Smooth muscle cell (in vitro differentiated cells): ENCODE measurements around the gene PVR. TPM values are rescaled to one million over a fixed set of nuclear protein-coding genes. Genes with fewer than 3 reads are reported as not detected.

ENCODE experiments used
- DNase-seq: peaks from one replicate; lab custom pipeline; 2025; ENCODE audit not compliant: unreplicated experiment; lab: John Stamatoyannopoulos, UW
- H2AFZ ChIP-seq: fragments of 200-600 bp; sonication (generic); 2 replicates; pipeline ENCODE4 v1.6.0; 2016; ENCODE audit warnings: antibody characterized with exemption, low read depth, mild to moderate bottlenecking
- H3F3A ChIP-seq: fragments of 200-600 bp; sonication (generic); 2 replicates; pipeline ENCODE4 v1.6.0; 2017; ENCODE audit warnings: antibody characterized with exemption, low read depth
- H3K27ac ChIP-seq: fragments of 200-600 bp; sonication (generic); 2 replicates; pipeline ENCODE4 v1.5.1; 2016; ENCODE audit warnings: low read depth, mild to moderate bottlenecking
- H3K27me3 ChIP-seq: fragments of 200-600 bp; sonication (generic); 2 replicates; pipeline ENCODE4 v1.6.1; 2016; ENCODE audit warnings: low read depth, mild to moderate bottlenecking
- H3K36me3 ChIP-seq: fragments of 200-600 bp; sonication (generic); 2 replicates; pipeline ENCODE4 v1.5.1; 2016; ENCODE audit warnings: low read depth
- H3K4me1 ChIP-seq: fragments of 200-600 bp; sonication (generic); 2 replicates; pipeline ENCODE4 v1.5.1; 2016; ENCODE audit warnings: low read depth
- H3K4me2 ChIP-seq: fragments of 200-600 bp; sonication (generic); 2 replicates; pipeline ENCODE4 v1.6.0; 2016; ENCODE audit warnings: mild to moderate bottlenecking
- H3K4me3 ChIP-seq: fragments of 200-600 bp; sonication (generic); 2 replicates; pipeline ENCODE4 v1.5.1; 2016; ENCODE audit warnings: mild to moderate bottlenecking
- H3K79me2 ChIP-seq: fragments of 200-600 bp; sonication (generic); 2 replicates; pipeline ENCODE4 v1.6.0; 2016; ENCODE audit warnings: low read depth, mild to moderate bottlenecking
- H3K9ac ChIP-seq: fragments of 200-600 bp; sonication (generic); 2 replicates; pipeline ENCODE4 v1.6.0; 2016; ENCODE audit warnings: low read depth
- H3K9me3 ChIP-seq: fragments of 200-600 bp; sonication (generic); replicated peaks from 2 replicates; pipeline ENCODE4 v1.5.1; 2016; ENCODE audit warnings: low read depth
- H4K20me1 ChIP-seq: fragments of 200-600 bp; sonication (generic); 2 replicates; pipeline ENCODE4 v1.6.0; 2016; ENCODE audit warnings: low read depth
- CTCF ChIP-seq: fragments of 200-600 bp; sonication (generic); IDR thresholded peaks from 2 replicates; pipeline ENCODE4 v1.5.1; 2017; ENCODE audit warnings: borderline replicate concordance, mild to moderate bottlenecking, antibody characterized with exemption; ENCODE audit not compliant: insufficient read depth, poor library complexity, severe bottlenecking
- WGBS: methylation state at CpG from one replicate; pipeline ENCODE4 v1.1.7; 2016; ENCODE audit warnings: low lambda C conversion rate; 5-methylcytosine and 5-hydroxymethylcytosine counted together
- polyA plus RNA-seq: library from polyadenylated mRNA; unstranded; fragments of >200 nt; fragmentation: Nextera tagmentation; extraction: Ambion mirVana; gene quantifications from 2 replicates; pipeline ENCODE4 v1.2.1, GENCODE V29; 2016
- total RNA-seq: library from RNA; depleted of rRNA; stranded (reverse); fragments of >200 nt; gene quantifications from 2 replicates; pipeline ENCODE4 v1.2.3, GENCODE V29; 2014

Gene PVR
- total and polyA plus RNA-seq, 2 experiments from 2014 or later: 25.4 to 35.0 TPM

GRCh38 chr19:44603201-44603945 is 40.3 kb upstream of the PVR start:
- Histone ChIP-seq H3K4me1 (no peaks in the 10 kb centered on the region), H3K9me3 (no peaks in the 10 kb centered on the region), H3K79me2 (no peaks in the 10 kb centered on the region), H3K4me2 (no peak overlapping the region), H2AFZ (no peak overlapping the region), H3K27ac (no peak overlapping the region), H3F3A (no peaks in the 10 kb centered on the region), H4K20me1 (no peaks in the 10 kb centered on the region), H3K27me3 (no peaks in the 10 kb centered on the region), H3K4me3 (no peak overlapping the region), H3K9ac (no peak overlapping the region), H3K36me3 (no peaks in the 10 kb centered on the region)
- 88% methylated on average over 8 of the region's 8 CpGs for WGBS
- TF ChIP-seq CTCF: no peak
- DNase-seq: no peak

GRCh38 chr19:44604241-44604640 is 39.5 kb upstream of the PVR start:
- Histone ChIP-seq H4K20me1 (no peaks in the 10 kb centered on the region), H3K9me3 (no peaks in the 10 kb centered on the region), H3F3A (no peaks in the 10 kb centered on the region), H3K27me3 (no peaks in the 10 kb centered on the region), H2AFZ (no peak overlapping the region), H3K4me2 (no peak overlapping the region), H3K4me3 (no peak overlapping the region), H3K9ac (no peak overlapping the region), H3K4me1 (no peaks in the 10 kb centered on the region), H3K79me2 (no peaks in the 10 kb centered on the region), H3K27ac (no peak overlapping the region), H3K36me3 (no peaks in the 10 kb centered on the region)
- no peak for DNase-seq
- 66% methylated on average over 6 of the region's 6 CpGs for WGBS
- no peak for TF ChIP-seq CTCF

- 85% methylated on average over 1 of the region's 1 CpG for WGBS
- Histone ChIP-seq H3K4me1 (no peaks in the 10 kb centered on the region), H3K9ac (no peak overlapping the region), H3K79me2 (no peaks in the 10 kb centered on the region), H2AFZ (no peak overlapping the region), H3K4me2 (no peak overlapping the region), H3K27ac (no peak overlapping the region), H4K20me1 (no peaks in the 10 kb centered on the region), H3F3A (no peaks in the 10 kb centered on the region), H3K36me3 (no peaks in the 10 kb centered on the region), H3K9me3 (no peaks in the 10 kb centered on the region), H3K27me3 (no peaks in the 10 kb centered on the region), H3K4me3 (no peak overlapping the region)
- no peak for TF ChIP-seq CTCF
- no peak for DNase-seq
Measured at GRCh38 chr19:44605547-44605946, 38.2 kb upstream of the PVR start.

- Histone ChIP-seq H2AFZ (no peak overlapping the region), H4K20me1 (no peaks in the 10 kb centered on the region), H3K4me3 (no peak overlapping the region), H3K79me2 (no peaks in the 10 kb centered on the region), H3K27me3 (no peaks in the 10 kb centered on the region), H3K9ac (no peak overlapping the region), H3K4me2 (no peak overlapping the region), H3K4me1 (no peaks in the 10 kb centered on the region), H3K27ac (no peak overlapping the region), H3K9me3 (no peaks in the 10 kb centered on the region), H3F3A (no peaks in the 10 kb centered on the region), H3K36me3 (no peaks in the 10 kb centered on the region)
- DNase-seq: no peak
- WGBS: 81% methylated on average over 2 of the region's 2 CpGs
- TF ChIP-seq CTCF: no peak
Measured at GRCh38 chr19:44607049-44607448, 36.7 kb upstream of the PVR start.
